Measurements from ENCODE around the gene TXN2.
"Not testable (repeated sequence)": the region's sequence is repeated elsewhere in the genome, so short reads cannot be mapped to it uniquely, and the experiment has no call there.

Gene TXN2, protein sequence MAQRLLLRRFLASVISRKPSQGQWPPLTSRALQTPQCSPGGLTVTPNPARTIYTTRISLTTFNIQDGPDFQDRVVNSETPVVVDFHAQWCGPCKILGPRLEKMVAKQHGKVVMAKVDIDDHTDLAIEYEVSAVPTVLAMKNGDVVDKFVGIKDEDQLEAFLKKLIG

DNA sequence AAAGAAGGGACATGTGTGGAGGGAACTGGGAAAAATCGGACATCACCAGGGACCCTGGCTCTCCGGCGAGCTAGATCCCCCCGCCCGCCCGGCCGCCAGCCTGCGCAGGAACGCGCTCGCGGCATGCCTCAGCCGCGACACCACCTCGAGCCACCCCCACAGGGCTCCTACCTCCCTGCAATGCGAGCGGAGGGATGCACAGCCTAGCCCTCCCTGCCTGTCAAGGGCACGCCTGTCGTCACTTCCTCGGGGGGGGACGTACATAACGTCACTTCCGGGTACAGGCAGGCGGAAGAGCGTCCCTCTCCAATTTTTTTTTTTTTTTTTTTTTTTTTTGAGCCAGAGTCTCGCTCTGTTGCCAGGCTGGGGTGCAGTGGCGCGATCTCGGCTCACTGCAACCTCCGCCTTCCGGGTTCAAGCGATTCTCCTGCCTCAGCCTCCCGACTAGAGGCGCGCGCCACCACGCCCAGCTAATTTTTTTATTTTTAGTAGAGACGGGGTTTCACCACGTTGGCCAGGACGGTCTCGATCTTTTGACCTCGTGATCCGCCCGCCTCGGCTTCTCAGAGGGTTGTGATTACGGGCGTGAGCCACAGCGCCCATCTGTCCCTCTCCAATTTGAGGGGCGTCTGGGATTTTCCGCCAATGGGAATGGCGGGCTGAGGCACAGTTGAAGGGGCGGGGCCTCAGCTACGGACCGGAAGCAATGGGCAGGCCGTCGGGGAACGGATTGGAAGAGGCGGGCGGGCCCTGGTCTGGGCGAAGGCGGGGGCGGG is at the start of gene TXN2:
TSS of gene TXN2 (minus strand) at position 248 of the 776 bp plus-strand sequence. CDS start 803 bp downstream, outside the sequence.
- peak; percentile 92 to 93 for DNase-seq

DNA sequence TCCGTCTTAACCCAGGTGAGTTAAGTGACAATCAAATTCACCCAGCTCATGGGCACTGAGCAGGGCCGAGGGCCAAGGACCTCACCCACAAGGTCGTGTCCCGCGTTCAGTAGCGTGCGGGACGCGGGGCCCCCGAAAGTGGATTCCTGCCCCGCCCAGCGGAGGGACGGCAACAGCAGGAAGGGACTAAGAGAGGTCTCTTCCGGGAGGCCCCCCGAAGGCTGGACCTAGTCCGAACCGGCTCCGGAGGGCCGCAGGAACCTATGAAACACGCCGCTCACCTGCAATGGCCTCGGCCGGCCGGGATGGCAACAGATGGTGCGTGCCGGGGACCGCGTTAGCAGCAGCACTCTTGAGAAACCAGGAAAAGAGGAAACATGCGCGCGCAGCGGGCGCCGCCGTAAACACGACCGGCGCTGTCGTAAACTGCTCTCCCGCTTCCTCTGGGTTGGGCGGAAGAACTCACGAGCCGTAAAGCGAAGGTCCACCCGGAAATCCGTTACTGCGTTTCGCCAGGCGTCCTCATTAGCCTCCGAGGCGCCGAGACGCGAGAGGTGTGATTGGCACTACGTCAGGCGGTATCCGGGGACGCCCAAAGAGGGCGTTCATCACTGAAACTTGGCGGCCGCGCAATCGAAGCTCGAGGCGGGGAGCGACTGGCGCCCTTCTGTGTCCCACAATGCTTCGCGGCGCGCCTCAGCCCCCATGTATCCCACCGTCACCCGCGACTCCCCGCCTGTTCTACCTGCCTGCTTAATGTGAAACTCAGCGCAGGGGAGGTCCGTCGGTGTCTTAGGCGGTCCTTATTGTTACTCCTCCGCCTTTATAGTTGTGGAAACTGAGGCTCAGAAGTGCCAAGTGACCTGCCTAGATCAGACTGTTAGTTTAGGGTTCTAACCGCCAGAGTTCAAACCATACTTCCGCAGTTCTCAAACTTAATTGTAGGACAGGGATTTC is 47.6 kb upstream of the TXN2 start, which contains the start of gene EIF3D:
TSS of gene EIF3D (minus strand) at position 372 of the 957 bp plus-strand sequence. CDS start 3,045 bp downstream, outside the sequence.
- peak; percentile 99 for DNase-seq

DNA sequence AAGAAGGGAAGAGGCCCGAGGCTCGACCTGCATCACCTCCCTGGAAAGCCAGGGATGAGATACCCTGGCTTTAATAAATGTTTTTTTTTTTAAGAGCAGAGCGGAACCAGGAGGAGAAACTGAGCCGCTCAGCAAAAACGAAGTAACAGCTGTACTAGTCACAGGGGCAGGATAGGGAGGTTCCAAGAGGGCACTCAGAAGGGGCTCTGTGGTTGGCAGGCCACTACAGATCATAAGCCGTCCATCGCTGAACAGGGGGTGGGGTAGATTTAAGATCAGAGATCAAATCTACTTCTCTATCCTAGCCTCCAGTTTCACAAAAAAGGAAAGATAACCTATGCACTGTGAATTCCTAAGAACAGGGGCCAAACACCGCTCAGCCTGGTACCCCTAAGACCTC is 46.9 kb upstream of the TXN2 start:
- DNase-seq = no peak

DNA sequence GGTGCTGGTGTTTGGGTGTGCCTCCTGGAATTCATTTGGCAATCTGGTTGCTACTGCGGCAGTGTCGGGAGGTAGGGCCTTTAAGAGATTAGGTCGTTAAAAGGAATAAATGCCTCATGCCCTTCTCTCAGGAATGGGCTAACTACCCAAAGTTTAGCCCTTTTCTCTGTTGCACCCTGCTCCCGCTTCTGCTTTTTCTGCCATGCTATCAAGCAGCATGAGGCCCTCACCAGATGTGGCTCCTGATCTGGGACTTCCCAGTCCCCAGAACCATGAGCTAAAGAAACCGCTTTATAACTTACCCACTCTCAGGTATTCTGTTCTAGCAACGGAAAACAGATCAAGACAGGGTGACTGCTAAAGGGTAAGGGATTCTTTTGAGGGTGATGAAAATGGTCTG is 41.2 kb upstream of the TXN2 start:
- no peak for DNase-seq

DNA sequence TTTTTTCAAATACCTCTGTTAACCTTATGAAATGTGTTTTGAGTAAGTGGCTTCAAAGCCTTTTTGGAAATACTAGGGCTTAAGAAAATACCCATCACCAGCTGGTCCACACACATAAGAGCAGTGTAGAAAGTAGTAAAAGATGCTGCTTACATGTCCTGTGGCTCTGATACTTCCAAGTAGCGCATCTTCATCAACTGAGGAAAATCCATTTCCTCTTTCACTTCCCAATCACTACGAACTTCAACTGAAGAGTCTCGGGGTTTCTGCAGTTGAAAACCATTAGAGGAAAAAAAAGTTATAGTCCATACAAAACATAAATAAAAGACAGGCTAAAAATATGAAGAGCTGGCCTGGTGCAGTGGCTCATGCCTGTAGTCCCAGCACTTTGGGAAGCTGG is 39.0 kb upstream of the TXN2 start:
- DNase-seq = no peak

DNA sequence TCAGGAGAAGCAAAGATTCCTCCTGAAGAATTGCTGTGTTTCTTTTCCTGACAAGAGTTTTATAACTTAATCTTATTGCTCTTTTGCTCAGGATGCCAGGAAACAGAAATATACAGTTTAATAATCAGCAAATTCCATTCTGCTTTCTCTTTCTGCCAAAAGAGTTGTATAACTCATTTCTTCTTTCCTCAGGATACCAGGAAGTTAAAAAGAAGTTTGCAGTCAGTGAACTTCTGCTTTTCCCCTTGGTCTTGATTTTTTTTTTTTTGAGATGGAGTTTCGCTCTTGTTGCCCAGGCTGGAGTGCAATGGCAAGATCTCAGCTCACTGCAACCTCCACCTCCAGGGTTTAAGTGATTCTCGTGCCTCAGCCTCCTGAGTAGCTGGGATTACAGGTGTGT is 38.5 kb upstream of the TXN2 start:
- DNase-seq = not testable (repeated sequence)

DNA sequence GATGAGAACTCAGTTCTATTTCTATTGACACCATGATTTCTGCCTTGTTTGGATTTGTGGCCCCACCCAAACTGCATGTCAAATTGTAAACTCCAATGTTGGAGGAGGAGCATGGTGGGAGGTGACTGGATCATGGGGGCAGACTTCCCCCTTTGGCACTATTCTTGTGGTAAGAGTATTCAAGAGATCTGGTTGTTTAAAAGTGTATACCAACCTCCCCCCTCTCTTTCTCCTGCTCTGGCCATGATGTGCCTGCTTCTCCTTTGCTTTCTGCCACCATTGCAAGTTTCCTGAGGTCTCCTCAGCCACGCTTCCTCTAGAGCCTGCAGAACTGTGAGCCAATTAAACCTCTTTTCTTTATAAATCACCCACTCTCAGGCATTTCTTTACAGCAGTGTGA is 33.3 kb upstream of the TXN2 start:
- no peak for DNase-seq

DNA sequence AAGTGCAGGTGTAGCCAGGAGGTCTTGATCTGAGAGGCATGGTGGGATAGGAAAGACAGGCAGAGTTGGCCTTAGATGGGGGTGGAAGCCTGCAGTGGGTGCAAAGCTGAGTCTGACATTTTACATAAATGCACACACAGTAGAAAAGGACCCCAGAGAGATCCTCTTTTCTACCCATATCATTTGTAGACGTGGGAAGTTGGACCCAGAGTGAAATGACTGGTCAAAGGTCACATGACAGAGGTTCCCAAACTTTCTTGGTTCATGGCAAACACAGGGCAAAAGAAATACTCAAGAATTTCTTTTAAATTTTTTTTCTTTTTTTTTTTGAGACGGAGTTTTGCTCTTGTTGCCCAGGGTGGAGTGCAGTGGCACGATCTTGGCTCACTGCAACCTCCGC is 31.6 kb upstream of the TXN2 start:
- DNase-seq = no peak

DNA sequence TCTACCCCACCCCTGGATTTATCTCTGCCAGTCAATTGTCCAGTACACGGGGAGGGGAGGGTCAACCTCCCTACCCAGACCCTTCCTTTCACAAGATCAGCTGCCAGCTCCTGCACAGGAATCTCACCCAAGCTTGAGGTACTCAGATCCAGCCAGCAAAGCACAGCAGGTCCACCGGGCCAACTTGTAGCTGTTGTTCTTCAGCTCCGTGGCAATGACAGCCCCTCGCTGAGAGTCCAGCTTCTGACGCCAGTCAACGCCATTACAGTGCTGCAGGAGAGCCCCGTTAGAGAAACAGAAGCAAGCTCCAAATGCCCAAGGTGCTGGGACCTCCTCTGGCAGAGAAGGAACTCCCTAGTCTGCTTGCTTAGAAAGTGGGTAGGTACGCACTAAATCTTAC is 30.9 kb upstream of the TXN2 start:
- DNase-seq = no peak

DNA sequence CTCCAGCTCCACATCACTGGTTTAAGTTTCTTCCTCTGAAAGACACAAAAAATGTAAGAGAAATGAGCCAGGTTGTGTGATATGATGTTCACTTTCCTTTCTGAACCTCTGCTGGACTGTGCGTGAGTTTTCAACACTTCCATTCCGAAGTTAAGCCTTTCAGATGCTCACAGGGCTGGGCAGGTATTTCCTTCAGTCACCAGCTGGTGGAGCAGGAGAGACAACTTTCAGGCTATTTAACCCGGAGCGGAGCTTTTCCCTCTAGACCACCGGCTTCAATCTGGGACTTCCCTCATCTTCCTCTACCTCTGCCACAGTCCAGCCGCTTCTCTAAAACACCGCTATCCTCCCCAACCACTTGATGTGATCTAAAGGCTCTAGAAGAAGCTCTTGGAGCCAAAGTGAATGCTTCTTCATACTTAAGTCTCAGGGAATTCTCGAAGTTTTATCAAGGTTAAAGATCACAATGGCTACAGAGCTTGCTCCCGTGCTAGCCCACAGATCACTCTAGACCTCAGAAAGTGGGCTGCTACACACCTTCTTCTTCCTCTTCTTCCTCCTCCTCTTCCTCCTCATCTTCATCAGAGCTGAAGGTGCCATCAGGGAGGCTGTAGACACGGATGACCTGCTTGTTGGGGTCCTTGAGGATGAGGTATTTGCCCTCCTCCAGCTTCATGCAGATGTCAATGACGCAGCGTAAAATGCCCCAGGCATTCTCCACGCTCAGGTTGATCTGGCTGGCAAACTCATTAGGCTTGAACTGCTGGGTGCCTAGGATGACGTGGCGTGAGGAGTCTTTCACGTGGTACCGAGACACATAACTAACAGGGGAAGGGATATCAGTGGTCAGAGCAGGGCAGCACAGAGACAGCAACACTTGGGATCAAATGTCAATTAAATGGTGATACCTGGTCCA is 29.8 kb upstream of the TXN2 start:
- peak in 1 of 2 experiments; percentile 12 for DNase-seq

DNA sequence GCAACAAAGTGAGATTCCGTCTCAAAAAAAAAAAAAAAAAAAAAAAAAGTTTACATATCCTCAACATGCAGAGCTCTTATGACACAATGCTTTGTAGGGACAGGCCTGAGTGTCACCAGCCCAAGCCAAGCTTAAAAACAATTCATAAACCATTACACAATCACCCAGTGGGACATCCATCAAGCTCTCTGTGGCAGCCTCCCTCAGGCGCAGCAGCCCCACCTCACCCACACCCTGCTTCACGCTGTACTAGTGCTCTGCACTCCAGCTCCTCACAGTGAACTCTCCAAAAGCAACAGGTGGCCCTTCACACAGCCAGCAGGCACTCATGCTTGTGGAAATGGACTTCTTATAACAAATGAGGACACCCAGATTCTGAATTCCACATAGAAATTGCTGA is 28.9 kb upstream of the TXN2 start:
- no peak for DNase-seq

DNA sequence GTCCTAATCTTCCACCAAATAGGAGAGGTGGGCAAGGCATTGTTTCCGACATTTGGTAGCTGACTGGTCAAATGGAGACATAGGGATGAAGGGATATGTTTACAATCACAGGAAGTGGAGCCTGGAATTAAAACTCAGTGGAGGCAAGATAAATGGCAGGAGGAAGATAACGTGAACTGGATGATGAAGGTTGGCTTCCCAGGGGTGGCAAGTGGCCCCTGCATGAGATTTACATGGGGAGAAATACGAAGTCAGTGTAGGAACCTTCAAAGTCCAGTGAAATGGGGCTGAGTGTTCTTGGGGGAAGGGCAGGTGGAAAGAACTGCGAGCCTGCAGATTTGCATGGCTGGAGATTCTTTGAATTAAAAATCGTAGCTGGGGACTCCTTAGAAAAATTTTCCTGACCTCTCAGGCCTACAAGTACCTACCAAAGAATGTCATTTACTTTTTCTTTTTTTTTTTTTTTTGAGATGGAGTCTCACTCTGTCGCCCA is 26.1 kb upstream of the TXN2 start:
- no peak for DNase-seq

DNA sequence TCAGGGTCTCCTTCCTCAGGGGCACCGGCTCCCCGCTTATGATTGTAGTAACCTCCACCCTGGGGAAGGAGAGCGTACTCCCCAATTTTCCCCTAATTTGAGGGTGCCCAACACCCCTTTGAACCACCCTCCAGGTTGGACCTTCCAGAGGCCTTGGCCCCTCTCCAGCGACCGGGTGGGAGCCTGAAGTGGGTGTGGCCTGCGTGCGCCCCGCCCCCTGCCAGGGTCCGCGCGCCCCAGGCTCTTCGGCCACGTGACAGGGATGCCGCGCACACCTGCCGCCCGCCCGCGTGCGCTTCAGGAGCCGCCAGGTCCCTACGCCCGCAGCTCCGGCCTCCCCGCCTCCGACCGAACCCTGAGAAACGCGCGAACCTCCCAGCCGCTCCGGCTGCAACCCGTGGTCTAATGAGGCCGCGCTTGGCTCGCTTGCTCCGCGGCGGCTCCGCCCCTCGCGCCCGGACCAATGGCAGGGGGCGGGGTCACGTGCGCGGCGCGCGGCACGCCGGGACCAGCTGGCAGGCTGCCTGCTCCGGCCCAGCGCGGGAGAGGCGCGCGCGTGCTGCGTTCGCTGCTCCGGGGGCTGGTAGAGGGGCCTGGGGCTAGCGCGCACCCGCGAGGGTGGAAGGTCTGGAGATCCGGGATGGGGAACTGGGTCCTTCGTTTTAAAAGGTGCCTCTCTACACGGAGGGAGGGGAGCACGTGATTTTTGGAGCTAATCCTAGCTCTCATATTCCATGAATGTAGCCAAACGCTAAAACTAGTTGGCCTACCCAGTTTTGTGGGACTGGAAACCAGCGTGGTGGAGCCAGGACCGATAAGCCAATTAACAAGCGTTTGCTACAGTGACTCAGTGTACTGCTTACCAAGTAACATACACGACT is 25.4 kb upstream of the TXN2 start, which contains the start of gene FOXRED2:
TSS of gene FOXRED2 (minus strand) at position 404 of the 881 bp plus-strand sequence. CDS start 618 bp downstream, outside the sequence.
- peak; percentile 84 to 91 for DNase-seq

DNA sequence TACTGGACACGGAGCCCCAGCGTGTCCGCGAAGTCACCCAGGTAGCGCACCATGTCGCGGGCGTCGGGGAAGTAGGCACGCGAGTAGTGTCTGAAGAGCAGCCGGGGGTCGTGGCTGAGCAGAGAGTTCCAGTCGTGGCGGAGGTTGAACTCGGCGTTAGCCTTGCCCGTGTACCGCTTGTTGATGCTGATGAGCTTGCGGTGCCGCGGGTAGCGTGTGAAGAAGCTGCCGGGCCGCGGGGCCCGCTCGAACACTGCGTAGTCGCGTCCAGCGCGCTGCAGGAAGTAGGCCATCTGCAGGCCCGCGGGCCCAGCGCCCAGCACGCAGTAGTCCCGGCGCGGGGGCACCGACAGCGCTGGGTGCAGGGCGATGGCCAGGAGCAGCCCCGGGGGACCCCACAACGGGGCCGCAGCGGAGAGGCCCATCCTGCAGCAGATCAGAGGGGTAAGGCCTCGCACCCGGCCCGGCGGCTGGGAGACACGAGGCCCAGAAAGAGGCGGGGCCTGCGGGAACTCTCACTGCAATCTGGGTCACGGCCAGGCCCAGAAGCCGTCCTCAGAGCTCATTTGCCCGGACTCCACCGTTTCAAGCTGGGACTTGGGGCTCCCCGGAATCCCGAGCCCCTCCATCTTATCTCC is 24.7 kb upstream of the TXN2 start:
- DNase-seq = no peak

DNA sequence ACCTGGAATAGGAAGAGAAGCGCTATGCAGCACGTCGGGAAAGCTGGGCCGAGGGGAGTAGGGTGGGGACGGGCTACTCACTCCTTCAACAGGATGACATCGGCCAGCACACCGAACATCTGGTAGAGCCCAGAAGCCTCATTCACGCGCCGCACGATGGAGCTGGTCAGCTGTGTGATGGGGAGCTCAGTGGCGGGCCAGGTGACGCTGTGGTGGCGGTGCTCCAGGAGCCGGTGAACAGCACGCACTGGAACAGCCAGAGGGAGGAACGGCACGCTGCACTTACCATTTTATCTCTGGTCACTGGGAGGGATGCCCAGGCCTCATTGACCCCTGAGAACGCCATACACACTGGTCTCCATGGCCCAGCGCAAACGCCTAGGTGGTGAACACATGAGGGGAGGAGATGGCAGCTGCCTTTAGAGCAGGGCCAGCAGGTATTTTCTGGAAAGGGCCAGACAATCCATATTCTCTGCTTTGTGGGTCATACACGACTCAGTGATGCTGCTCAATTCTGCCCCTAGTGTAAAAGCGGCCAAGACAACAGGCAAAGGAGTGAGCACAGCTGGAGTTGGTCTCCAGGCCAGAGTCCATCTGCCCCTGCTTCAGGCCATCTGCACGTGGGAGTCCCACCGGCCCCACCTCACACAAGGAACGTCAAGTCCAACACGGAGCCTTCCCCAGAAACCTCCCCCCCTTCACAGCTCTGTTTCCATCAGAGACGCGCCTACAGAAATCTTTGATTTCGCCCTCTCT is 16.6 kb upstream of the TXN2 start:
- no peak for DNase-seq

DNA sequence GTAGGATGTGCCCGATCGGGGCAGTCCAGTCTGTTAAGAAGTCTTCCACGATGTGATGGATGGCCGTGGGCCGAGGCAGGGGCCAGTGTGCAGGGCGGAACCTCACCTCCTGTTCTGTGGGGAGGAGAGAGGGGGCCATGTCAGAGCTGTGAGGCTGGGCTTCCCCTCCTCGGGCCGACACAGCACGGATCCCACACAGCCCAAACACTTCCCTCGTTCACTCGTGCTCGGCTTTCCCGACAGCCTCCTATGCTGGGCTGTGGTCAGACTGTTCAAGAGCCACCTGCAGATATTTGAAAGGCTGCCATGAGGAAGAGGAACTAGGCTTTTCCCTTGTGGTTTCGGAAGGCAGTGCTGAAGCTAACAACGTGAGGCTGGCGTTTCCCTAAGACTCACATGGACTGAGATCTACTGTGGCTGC is 12.3 kb upstream of the TXN2 start:
- no peak for DNase-seq

DNA sequence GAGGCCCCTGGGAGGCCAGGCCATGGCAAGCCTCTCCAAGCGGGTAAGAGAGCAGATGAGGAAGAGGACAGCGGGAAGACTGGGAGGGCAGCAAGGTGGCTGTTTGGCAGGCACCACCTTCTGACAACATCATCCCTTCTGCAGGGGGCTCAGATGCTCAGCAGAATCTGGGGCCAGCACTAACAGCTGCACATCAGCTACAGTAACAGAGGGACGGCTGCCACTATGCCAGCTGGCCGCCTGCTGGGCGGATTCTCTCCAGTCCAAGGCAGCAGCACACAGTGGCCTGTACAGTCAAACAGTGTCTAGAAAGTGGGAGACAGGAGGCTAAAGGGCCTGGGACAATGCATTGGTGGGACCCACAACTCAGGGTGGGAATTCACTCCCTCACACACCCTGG is 10.7 kb upstream of the TXN2 start:
- DNase-seq = no peak

DNA sequence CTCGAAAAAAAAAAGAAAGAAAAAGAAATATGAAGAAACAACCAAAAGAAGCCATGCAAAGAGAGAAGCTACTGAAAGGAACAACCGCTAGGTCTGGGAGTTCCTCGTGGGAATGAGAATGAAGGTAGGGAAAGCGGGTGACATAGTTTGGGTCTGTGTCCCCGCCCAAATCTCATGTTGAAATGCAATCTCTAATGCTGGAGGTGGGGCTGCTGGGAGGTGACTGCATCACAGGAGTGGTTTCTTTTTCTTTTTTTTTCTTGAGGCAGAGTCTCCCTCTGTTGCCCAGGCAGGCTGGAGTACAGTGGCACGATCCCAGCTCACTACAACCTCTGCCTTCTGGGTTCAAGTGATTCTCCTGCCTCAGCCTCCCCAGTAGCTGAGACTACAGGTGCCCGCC is 9.7 kb upstream of the TXN2 start:
- DNase-seq = no peak

DNA sequence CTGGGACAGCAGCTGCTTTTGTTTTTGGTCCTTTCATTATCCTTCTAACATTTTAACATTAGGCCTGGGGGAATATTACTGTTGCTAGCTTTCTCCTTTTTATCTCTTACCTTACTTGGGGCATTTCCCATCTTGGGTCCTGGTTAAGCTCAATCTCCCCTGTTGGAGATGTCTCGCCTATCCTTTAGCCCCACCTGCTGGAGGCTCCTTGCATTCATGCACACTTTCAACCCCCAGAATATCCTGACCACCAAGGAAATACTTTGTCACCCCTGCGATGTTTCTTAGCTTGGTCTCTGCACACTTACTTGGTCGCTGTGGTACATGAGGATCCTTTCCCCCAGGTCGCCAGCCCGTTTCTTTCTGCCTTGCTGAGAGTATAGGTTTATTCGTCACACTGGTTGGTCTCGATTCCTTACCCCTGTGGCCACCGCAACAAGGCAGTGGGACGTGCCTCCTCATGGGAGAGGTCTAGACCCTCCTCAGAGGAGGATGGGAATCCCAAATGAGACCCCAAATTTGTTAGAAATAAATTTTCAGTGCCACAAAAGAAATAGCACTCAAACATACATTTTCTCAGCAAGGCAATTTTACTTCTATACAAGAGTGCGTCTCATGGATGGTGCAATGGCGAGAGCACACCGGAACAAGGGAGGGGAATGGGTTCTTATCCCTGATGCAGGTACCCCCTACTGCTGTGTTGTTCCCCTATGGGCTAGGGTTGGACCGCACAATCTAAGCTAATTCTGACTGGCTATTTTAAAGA is 5.4 kb upstream of the TXN2 start:
- DNase-seq = no peak

Measured in NCI-H1930 (cell line).